ENCODE measurements around the gene MMP10.

- TF ChIP-seq YY2 (tag by site-specific recombination; IDR thresholded peaks at IDR 0.05) (no peak), ZNF791 (tag by site-specific recombination; IDR thresholded peaks at IDR 0.05) (no peak), ZBTB6 (tag by site-specific recombination; IDR thresholded peaks at IDR 0.05) (no peak), ZNF175 (tag by site-specific recombination; IDR thresholded peaks at IDR 0.05) (no peak), YY1 (tag by site-specific recombination; IDR thresholded peaks at IDR 0.05) (no peak), ZNF626 (tag by site-specific recombination; IDR thresholded peaks at IDR 0.05) (no peak), ZNF501 (tag by site-specific recombination; IDR thresholded peaks at IDR 0.05) (no peak)
- TF ChIP-seq, protein P1, sequence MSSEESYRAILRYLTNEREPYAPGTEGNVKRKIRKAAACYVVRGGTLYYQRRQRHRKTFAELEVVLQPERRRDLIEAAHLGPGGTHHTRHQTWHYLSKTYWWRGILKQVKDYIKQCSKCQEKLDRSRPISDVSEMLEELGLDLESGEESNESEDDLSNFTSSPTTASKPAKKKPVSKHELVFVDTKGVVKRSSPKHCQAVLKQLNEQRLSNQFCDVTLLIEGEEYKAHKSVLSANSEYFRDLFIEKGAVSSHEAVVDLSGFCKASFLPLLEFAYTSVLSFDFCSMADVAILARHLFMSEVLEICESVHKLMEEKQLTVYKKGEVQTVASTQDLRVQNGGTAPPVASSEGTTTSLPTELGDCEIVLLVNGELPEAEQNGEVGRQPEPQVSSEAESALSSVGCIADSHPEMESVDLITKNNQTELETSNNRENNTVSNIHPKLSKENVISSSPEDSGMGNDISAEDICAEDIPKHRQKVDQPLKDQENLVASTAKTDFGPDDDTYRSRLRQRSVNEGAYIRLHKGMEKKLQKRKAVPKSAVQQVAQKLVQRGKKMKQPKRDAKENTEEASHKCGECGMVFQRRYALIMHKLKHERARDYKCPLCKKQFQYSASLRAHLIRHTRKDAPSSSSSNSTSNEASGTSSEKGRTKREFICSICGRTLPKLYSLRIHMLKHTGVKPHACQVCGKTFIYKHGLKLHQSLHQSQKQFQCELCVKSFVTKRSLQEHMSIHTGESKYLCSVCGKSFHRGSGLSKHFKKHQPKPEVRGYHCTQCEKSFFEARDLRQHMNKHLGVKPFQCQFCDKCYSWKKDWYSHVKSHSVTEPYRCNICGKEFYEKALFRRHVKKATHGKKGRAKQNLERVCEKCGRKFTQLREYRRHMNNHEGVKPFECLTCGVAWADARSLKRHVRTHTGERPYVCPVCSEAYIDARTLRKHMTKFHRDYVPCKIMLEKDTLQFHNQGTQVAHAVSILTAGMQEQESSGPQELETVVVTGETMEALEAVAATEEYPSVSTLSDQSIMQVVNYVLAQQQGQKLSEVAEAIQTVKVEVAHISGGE (tag by site-specific recombination; conservative IDR thresholded peaks at IDR 0.05; ENCODE audit: low read depth), result no peak
Observed at GRCh38 chr11:102767800-102768199, 12.6 kb downstream of the MMP10 start.
